ENCODE data around the gene AMFR. TPM values are rescaled to one million over a fixed set of nuclear protein-coding genes. Genes with fewer than 3 reads are reported as not detected.

AMFR gene
- polyA plus RNA-seq, 1 donor (not counting 4 experiments of a cell fraction or from before 2014, with no cell fraction given), result 36.9 TPM

GRCh38 chr16:56388209-56388608 is 37.1 kb downstream of the AMFR start:
- no peaks in the 10 kb centered on the region for H3K27me3 ChIP-seq (ENCODE audit: control insufficient read depth, extremely low read depth, insufficient read depth, low read length)
- H3K36me3 ChIP-seq (ENCODE audit: control insufficient read depth in 2 of 2, extremely low read depth in 1 of 2, insufficient read depth in 2 of 2, low read length in 2 of 2), result peaks cover 3 to 5% of the 10 kb centered on the region in 2 experiments
- no peak overlapping the region for H3K4me3 ChIP-seq (ENCODE audit: control insufficient read depth in 2 of 3, extremely low read depth in 1 of 3, insufficient read depth in 2 of 3, low read depth in 1 of 3, low read length in 3 of 3)
- no peak for FAIRE-seq
- H3K79me2 ChIP-seq (ENCODE audit: control insufficient read depth, insufficient read depth, low read length), result no peaks in the 10 kb centered on the region
- no peak overlapping the region for H3K4me2 ChIP-seq (ENCODE audit: control insufficient read depth, extremely low read depth, insufficient read depth, low read depth, low read length)
- no peak for TF ChIP-seq EZH2 (IDR thresholded peaks at IDR 0.05; ENCODE audit: low read length)
- no peak for TF ChIP-seq CTCF (optimal IDR thresholded peaks at IDR 0.05 in 1 of 3, IDR thresholded peaks at IDR 0.05 in 1 of 3, conservative IDR thresholded peaks at IDR 0.05 in 1 of 3; ENCODE audit: extremely low read depth in 1 of 3, insufficient read depth in 2 of 3, low read length in 3 of 3)
- no peaks in the 10 kb centered on the region for H3K9me1 ChIP-seq (ENCODE audit: control insufficient read depth, extremely low read depth, insufficient read depth, low read length)
- H2AFZ ChIP-seq (ENCODE audit: control insufficient read depth, low read length), result no peak overlapping the region
- no peak for DNase-seq (ENCODE audit: low read depth, low spot score)
- dilution Hi-C loops (cut with MboI; ENCODE audit: extremely low pct_ligation_motif_present, low sequenced_read_pairs), result no loop called here
- H3K4me1 ChIP-seq (ENCODE audit: control insufficient read depth, extremely low read depth, insufficient read depth, low read length), result peaks cover 4% of the 10 kb centered on the region
- H4K20me1 ChIP-seq (ENCODE audit: control insufficient read depth, extremely low read depth, insufficient read depth, low read length), result no peaks in the 10 kb centered on the region
- H3K27ac ChIP-seq (ENCODE audit: control insufficient read depth, insufficient read depth, low read length), result no peak overlapping the region
- no peaks in the 10 kb centered on the region for H3K9me3 ChIP-seq (ENCODE audit: control insufficient read depth, low read depth, low read length)
- H3K9ac ChIP-seq (ENCODE audit: control insufficient read depth, extremely low read depth, insufficient read depth, low read length), result no peak overlapping the region

- dilution Hi-C loops (cut with MboI; ENCODE audit: extremely low pct_ligation_motif_present, low sequenced_read_pairs), result no loop called here
- H3K9me1 ChIP-seq (ENCODE audit: control insufficient read depth, extremely low read depth, insufficient read depth, low read length), result no peaks in the 10 kb centered on the region
- no peak overlapping the region for H2AFZ ChIP-seq (ENCODE audit: control insufficient read depth, low read length)
- H3K27ac ChIP-seq (ENCODE audit: control insufficient read depth, insufficient read depth, low read length), result no peak overlapping the region
- no peak overlapping the region for H3K9ac ChIP-seq (ENCODE audit: control insufficient read depth, extremely low read depth, insufficient read depth, low read length)
- no peaks in the 10 kb centered on the region for H4K20me1 ChIP-seq (ENCODE audit: control insufficient read depth, extremely low read depth, insufficient read depth, low read length)
- H3K4me1 ChIP-seq (ENCODE audit: control insufficient read depth, extremely low read depth, insufficient read depth, low read length), result peaks cover 10% of the 10 kb centered on the region
- TF ChIP-seq CTCF (optimal IDR thresholded peaks at IDR 0.05 in 1 of 3, IDR thresholded peaks at IDR 0.05 in 1 of 3, conservative IDR thresholded peaks at IDR 0.05 in 1 of 3; ENCODE audit: extremely low read depth in 1 of 3, insufficient read depth in 2 of 3, low read length in 3 of 3) (no peak), EZH2 (IDR thresholded peaks at IDR 0.05; ENCODE audit: low read length) (no peak)
- H3K9me3 ChIP-seq (ENCODE audit: control insufficient read depth, low read depth, low read length), result no peaks in the 10 kb centered on the region
- H3K36me3 ChIP-seq (ENCODE audit: control insufficient read depth in 2 of 2, extremely low read depth in 1 of 2, insufficient read depth in 2 of 2, low read length in 2 of 2), result peaks cover 3 to 5% of the 10 kb centered on the region in 2 experiments
- H3K4me3 ChIP-seq (ENCODE audit: control insufficient read depth in 2 of 3, extremely low read depth in 1 of 3, insufficient read depth in 2 of 3, low read depth in 1 of 3, low read length in 3 of 3), result no peak overlapping the region
- FAIRE-seq (no peak), DNase-seq (ENCODE audit: low read depth, low spot score) (no peak)
- no peaks in the 10 kb centered on the region for H3K79me2 ChIP-seq (ENCODE audit: control insufficient read depth, insufficient read depth, low read length)
- no peak overlapping the region for H3K4me2 ChIP-seq (ENCODE audit: control insufficient read depth, extremely low read depth, insufficient read depth, low read depth, low read length)
- no peaks in the 10 kb centered on the region for H3K27me3 ChIP-seq (ENCODE audit: control insufficient read depth, extremely low read depth, insufficient read depth, low read length)
Measured at GRCh38 chr16:56387396-56387795, 37.9 kb downstream of the AMFR start.

Data from keratinocyte (primary cell).